Mucosa of stomach (tissue), 1 donor: ENCODE results near the gene LTBP3.
A peak's percentile ranks its signal among the peaks of the same experiment; 100 is the strongest.

Experiments
- H3K27me3 ChIP-seq: one replicate; pipeline ENCODE4 v1.7.0; 2013; ENCODE audit warnings: mild to moderate bottlenecking, low read length; ENCODE audit not compliant: control insufficient read depth, insufficient read depth
- H3K36me3 ChIP-seq: one replicate; pipeline ENCODE4 v1.7.0; 2013; ENCODE audit warnings: low read length; ENCODE audit not compliant: control insufficient read depth, insufficient read depth
- H3K4me1 ChIP-seq: one replicate; pipeline ENCODE4 v1.7.0; 2013; ENCODE audit warnings: mild to moderate bottlenecking, low read length; ENCODE audit not compliant: control insufficient read depth, insufficient read depth
- H3K4me3 ChIP-seq: one replicate; pipeline ENCODE4 v1.7.0; 2013; ENCODE audit warnings: low read length
- H3K9ac ChIP-seq: one replicate; pipeline ENCODE4 v1.7.0; 2013; ENCODE audit warnings: mild to moderate bottlenecking, low read length, moderate library complexity
- H3K9me3 ChIP-seq: one replicate; pipeline ENCODE4 v1.7.0; 2013; ENCODE audit warnings: mild to moderate bottlenecking, low read length, moderate library complexity; ENCODE audit not compliant: control insufficient read depth
- donor health status: Pancreatic carcinoma.

LTBP3 gene

DNA sequence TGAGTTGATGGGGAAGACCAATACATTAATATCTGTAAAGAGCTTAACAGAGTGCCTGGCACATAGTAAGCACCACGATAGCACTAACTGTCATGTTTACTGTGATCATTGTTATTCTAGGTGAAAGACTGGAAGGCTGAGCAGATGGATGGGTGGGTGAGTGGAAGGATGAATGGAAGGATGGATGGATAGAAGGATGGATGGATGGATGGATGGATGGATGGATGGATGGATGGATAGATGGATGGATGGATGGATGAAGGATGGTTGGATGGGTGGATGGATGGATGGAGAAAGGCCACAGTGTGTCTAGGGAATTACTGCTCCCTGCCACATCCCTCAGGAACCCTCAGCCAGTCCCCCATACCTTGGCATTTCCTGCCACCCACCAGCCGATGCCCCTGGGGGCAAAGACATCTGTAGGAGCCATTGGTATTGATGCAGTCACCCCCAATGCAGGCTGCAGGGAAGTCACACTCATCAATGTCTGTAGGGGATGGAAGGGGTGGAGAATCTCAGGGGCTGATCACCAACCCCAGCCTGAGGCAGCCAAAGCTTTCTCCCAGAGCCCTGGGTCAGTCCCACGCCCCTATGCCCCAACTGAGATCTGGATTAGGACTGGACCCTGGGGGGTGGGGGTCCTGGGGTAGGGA, 15.3 kb downstream of the LTBP3 start:
- Histone ChIP-seq H3K4me3 (no peak overlapping the region), H3K4me1 (peaks cover 29% of the 10 kb centered on the region), H3K36me3 (no peaks in the 10 kb centered on the region), H3K9ac (no peak overlapping the region), H3K9me3 (no peaks in the 10 kb centered on the region), H3K27me3 (no peaks in the 10 kb centered on the region)

DNA sequence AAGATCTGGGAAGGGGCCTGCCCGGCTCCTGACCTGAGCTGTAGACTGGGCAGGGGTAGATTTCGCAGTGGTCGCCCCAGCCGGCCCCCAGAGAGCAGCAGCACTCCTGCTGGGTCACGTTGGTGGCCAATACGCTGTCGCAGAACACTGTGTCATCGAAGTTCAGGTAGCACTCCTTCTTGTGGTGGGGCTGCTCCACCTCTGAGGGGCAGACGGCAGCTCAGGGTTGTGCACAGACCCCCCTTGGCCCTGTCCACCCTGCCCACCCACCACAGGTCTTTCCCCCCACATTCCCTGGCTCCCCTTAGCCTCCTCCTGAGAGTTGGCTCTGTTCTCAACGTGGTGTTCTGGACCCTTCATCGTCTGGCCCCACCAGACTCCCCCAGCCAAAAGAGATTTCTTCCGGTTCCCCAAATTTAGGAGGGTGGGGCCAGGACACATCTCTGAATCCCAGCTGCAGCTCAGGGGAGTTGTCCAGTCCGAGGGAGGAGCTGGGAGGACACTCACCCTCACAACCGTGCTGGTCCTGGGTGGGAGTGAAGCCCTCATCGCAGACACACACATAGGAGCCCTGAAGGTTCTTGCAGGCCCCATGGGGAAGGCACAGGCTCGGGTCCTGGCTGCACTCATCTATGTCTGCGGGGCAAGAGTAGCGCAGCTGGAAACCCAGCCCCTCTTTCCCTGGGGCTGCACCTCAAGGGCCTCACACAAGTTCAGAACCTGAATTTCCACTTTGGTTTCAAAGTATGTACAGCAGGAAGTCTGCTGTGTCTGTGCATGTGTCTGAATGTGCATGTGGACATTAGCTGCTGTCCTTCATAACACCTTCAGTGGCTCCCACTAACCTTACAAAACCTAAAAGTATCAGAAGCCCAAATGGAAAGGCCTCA, 16.8 kb downstream of the LTBP3 start:
- H3K4me3 ChIP-seq, result peak overlapping the region; percentile 60
- peaks cover 26% of the 10 kb centered on the region for H3K4me1 ChIP-seq
- no peaks in the 10 kb centered on the region for H3K36me3 ChIP-seq
- H3K9ac ChIP-seq, result peak overlapping the region; percentile 48
- H3K9me3 ChIP-seq, result no peaks in the 10 kb centered on the region
- H3K27me3 ChIP-seq, result no peaks in the 10 kb centered on the region

- H3K27me3 ChIP-seq, result no peaks in the 10 kb centered on the region
- no peaks in the 10 kb centered on the region for H3K36me3 ChIP-seq
- H3K4me3 ChIP-seq, result peak overlapping the region; percentile 60
- no peaks in the 10 kb centered on the region for H3K9me3 ChIP-seq
- peak overlapping the region; percentile 59 for H3K9ac ChIP-seq
- H3K4me1 ChIP-seq, result peaks cover 18% of the 10 kb centered on the region
These were observed 17.7 kb downstream of the LTBP3 start for GRCh38 chr11:65540290-65541092.

- Histone ChIP-seq H3K27me3 (no peaks in the 10 kb centered on the region), H3K9ac (peak overlapping the region; percentile 59), H3K36me3 (no peaks in the 10 kb centered on the region), H3K4me1 (peaks cover 15% of the 10 kb centered on the region), H3K4me3 (no peak overlapping the region), H3K9me3 (no peaks in the 10 kb centered on the region)
These were observed 18.3 kb downstream of the LTBP3 start for GRCh38 chr11:65539744-65540289.

DNA sequence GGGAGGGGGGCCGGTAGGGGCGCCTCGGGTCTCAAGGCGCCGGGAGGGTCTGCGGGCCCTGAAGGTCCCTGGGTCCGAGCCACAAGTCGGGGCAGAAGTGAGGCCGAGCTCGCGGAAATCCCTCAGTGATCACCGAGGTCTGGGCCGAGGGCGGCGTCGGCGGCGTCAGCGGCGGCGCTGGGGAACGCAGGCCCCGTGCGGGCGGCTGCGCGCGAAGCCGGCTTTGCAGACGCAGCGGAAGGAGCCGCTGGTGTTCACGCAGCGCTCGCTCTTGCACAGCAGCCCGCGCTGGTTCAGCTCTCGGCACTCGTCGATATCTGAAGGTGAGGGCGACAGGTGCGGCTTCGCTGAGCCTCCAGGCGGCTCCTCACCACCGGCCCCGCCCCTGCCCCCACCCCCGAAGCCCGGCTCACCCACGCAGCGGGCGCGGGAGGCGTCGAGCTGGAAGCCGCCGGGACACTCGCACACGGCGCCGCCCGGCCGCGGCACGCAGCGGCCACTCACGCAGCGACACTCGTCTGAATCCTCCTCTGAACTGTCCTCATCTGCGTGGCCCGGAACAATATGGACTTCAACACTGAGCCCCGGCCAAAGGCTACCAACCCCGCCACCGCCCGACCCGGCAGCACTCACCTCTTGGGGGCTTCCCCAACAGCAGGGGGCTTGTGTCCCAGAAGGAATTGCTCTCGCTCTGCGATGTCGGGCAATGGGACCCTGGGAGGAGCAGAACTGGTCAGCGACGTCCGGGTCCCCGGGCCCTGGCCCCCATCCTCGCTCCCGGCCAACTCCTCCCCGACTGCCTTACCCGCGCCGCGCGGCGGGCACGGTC, 19.0 kb downstream of the LTBP3 start:
- peak overlapping the region; percentile 59 for H3K9ac ChIP-seq
- no peaks in the 10 kb centered on the region for H3K36me3 ChIP-seq
- H3K4me3 ChIP-seq, result no peak overlapping the region

GRCh38 chr11:65538232-65538914, 19.8 kb downstream of the LTBP3 start:
- no peak overlapping the region for H3K9ac ChIP-seq
- H3K4me1 ChIP-seq, result peaks cover 15% of the 10 kb centered on the region
- no peaks in the 10 kb centered on the region for H3K9me3 ChIP-seq
- no peaks in the 10 kb centered on the region for H3K36me3 ChIP-seq
- no peaks in the 10 kb centered on the region for H3K27me3 ChIP-seq
- no peak overlapping the region for H3K4me3 ChIP-seq

More for the DNA sequence above, 19.0 kb downstream of the LTBP3 start:
- Histone ChIP-seq H3K9me3 (no peaks in the 10 kb centered on the region), H3K27me3 (no peaks in the 10 kb centered on the region), H3K4me1 (peaks cover 15% of the 10 kb centered on the region)

DNA sequence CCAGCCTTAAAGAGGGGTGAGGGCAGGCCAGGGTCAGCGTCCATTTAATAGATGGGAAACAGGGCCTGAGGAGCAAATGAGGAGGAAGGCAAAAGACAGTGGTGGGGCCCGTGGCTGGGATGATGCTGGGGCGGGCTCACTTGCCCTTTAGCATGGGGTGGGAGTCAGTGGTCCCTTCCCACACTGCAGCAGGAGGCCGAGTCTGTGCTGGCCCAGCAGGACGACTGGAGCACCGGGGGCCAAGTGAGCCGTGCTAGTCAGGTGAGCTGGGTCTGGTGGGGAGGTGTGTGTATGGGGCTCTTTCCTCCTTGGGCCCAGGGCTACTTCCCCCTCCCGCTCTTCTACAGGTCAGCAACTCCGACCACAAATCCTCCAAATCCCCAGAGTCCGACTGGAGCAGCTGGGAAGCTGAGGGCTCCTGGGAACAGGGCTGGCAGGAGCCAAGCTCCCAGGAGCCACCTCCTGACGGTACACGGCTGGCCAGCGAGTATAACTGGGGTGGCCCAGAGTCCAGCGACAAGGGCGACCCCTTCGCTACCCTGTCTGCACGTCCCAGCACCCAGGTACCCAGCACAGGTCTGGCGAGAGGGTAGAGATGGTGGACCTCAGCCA, 20.4 kb downstream of the LTBP3 start:
- Histone ChIP-seq H3K36me3 (peaks cover 3% of the 10 kb centered on the region), H3K27me3 (no peaks in the 10 kb centered on the region), H3K4me3 (no peak overlapping the region), H3K9me3 (no peaks in the 10 kb centered on the region), H3K9ac (no peak overlapping the region), H3K4me1 (peaks cover 15% of the 10 kb centered on the region)

DNA sequence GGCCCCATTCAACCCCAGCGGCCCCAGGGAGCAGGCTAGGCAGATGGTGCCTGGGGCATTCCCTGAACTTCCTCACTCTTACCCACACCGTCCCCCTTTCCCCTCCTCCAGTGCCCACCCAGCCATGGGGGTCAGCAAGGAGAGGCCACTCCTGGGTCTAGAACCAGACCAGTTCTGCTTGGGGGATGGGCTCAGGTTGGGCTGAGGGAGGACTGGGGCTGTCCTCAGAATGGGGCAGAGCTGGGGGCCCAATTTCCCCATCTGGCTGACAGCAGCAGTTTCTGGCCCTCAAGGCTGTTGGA, 20.9 kb downstream of the LTBP3 start:
- no peak overlapping the region for H3K4me3 ChIP-seq
- no peak overlapping the region for H3K9ac ChIP-seq
- no peaks in the 10 kb centered on the region for H3K27me3 ChIP-seq
- H3K36me3 ChIP-seq, result peaks cover 6% of the 10 kb centered on the region
- peaks cover 15% of the 10 kb centered on the region for H3K4me1 ChIP-seq
- H3K9me3 ChIP-seq, result no peaks in the 10 kb centered on the region

- Histone ChIP-seq H3K4me1 (peaks cover 14% of the 10 kb centered on the region), H3K36me3 (peaks cover 9% of the 10 kb centered on the region), H3K9me3 (no peaks in the 10 kb centered on the region), H3K4me3 (no peak overlapping the region), H3K9ac (no peak overlapping the region), H3K27me3 (no peaks in the 10 kb centered on the region)
These were observed 21.5 kb downstream of the LTBP3 start for GRCh38 chr11:65536412-65537295.

GRCh38 chr11:65535102-65535501, 23.1 kb downstream of the LTBP3 start:
- Histone ChIP-seq H3K4me3 (no peak overlapping the region), H3K36me3 (peaks cover 17% of the 10 kb centered on the region), H3K4me1 (peaks cover 5% of the 10 kb centered on the region), H3K9ac (no peak overlapping the region), H3K9me3 (no peaks in the 10 kb centered on the region), H3K27me3 (no peaks in the 10 kb centered on the region)
